NCI-H2196 treated with DMSO at 0.1 percent for 48 hours (cell line): ENCODE measurements around the gene NPAS3.

Source experiments
- DNase-seq: peaks from one replicate; lab custom pipeline; 2025; ENCODE audit not compliant: unreplicated experiment; lab: John Stamatoyannopoulos, UW

The NPAS3 gene

DNA sequence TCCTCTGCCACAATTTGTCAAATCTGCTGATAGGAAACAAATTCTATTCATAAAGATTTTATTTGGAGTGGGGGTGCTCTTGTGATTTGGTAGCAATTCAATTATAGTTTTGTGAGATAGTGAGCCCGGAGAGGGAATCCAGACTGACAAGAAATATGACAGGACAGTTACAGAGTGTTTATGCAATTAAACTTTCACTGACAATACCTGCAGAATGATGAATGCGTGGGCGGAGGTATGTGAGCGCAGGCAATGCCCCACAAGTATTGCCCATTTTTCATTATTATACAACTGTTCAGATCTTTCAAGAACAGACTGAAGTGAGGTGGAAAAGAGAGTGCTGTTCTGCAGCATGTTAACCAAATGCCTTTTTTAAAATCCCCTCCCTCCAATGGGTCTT lies 753.2 kb downstream of the NPAS3 start:
- DNase-seq: no peak

DNA sequence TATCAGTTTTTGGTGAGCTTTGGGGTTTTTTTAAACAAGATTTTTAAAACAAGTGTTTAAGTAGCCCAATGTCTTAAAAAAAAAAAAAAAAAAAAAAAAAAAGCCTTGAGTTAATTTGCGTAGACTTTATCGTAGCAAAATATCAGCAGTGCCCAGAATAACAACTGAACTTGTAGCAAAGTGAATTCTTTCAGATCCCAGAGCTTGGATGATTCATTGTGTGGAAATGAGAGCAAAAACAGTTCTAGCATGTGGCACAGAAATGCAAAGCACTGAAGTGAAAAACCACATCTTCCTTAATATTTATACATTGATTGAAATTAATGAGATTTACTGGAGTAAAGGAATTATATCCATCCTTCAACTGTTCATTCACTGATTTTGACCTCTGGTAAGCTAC lies 754.1 kb downstream of the NPAS3 start:
- DNase-seq: no peak

DNA sequence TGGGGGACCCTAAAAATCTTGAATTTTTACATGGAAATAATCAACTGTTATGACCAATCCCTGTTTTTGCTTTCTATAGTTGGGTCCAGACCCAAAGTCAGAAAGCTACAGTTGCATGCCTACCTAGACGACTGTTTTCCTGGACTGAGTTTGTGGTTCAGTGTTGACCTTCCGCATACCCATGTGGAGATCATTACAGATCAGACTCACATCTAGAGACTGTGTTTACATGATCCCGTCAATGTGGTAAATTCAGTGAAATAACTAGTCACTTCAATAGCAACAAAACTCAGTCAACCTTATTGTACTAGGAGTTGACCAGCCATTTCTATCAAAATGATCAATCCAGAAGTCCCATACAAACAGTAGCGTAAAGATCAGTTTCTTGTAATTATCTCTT lies 754.6 kb downstream of the NPAS3 start:
- DNase-seq: no peak

DNA sequence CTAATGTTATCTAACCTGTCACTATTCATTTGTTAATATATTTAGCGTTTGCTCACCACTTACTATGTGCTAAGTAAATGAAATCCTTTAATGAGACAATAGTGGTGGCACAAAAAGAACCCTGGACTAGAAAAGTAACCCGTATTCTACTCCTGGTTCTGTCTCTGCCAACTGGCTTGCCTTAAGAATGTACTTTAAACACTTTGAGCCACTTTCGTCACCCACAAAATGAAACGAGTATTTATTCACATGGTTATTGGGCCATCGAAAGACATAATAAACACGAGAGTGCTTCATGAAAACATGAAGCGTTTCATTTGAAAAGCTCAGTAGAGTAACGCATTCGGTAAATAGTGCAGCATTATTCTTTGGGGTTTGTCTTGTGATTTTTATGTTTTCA lies 757.5 kb downstream of the NPAS3 start:
- DNase-seq: no peak

DNA sequence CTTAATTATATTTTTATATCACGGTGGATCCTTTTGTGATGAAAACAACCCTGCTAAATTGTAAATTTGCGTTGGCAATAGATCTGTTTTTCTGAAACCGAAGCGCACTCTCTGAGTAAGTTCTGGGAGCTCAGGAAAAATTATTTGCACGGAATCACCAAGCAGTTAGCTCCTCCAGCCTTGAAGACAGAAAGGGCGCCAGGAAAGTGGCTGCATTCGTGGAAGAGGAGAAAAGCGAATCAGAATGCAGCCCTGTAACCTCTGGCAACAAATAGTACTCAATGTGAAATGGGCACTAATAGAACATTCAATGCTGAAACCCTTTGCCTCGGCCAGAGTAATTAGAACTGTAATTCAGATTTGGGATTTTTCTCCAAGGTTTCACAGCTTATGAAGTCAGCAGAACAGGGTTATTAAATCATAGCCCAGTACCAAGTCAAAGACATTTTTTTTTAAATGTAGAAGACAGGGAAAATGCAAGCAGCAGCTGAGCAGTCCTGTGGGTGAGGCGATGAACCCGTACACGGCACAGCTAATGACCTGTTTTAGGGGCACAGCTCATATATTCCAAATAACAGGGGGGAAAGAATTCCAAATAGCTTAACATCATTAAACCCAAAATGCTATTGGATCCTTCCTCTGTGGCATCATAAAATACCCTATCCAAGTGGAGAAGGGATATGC lies 760.8 kb downstream of the NPAS3 start:
- DNase-seq: no peak

DNA sequence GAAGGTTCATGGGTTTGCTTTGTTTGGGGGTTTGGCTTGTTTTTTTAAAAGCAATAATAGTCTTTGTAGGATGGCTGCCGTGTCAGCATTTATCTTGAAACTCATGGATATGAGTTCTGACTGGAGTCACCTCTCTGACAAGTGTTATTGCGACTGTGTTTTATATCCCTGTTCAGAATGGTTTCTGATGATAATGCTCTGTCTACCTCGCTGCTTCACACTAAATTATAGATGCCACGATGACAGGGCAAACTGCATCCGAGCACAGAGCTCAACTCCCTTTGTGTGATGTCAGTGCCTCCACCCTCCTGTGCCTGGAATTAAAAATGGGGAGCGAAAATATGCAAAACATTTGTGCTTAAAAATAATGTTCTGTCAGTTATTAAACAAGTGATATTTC lies 761.4 kb downstream of the NPAS3 start:
- DNase-seq: no peak

DNA sequence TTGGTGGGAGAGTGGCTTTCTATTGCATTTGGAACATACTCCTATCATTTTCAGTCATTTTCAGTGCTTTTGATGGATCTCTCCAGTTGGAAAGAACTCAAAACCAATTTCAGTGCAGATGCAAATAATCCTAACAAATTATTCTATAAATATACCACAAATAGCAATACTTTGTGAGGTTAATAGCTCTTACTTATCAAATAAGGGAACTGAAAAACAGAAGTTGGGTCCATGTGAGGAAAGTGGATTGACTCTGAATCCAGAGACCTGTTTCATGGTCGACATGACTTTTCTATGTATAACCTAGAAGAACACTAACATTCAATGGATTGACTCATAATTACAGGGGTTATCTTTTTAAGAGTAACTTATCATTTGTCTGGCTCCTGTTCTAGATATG lies 763.6 kb downstream of the NPAS3 start:
- DNase-seq: no peak

DNA sequence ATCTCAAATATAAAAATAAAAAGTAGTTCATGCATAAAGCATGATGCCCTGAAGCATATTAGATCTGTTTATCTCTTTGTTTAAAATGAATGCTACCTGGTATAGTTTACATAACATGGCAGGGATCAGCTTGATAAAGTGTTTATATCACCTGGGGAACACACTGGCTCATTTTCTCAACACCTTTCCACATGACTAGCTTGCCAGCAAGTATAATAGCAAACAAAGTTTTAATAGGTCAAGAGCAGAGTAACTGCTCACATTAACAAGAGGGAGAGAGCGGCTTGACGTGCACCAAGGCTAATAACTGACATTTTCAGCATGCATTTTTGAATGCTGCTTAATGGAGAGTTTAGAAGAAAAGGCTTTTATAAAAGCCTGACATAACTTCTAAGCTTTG lies 765.8 kb downstream of the NPAS3 start:
- DNase-seq: no peak

DNA sequence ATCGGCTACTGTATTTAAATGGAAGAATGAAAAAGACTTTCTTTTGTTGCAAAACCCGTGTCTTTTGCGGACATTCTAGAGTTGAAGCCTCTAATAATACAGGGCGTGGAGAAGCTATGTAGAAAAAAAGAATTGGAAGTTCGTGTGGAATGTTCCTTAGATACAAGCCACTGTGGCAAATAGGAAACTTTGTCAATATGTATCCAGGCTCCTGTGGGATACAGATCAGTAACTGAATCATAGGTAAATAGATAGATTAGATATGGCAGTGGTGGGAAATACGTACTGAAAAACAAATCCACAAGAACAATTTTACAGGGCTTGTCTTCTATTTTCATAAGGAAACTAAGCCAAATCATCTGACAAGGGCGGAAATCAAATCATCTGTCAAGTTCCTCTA lies 766.8 kb downstream of the NPAS3 start:
- DNase-seq: no peak

DNA sequence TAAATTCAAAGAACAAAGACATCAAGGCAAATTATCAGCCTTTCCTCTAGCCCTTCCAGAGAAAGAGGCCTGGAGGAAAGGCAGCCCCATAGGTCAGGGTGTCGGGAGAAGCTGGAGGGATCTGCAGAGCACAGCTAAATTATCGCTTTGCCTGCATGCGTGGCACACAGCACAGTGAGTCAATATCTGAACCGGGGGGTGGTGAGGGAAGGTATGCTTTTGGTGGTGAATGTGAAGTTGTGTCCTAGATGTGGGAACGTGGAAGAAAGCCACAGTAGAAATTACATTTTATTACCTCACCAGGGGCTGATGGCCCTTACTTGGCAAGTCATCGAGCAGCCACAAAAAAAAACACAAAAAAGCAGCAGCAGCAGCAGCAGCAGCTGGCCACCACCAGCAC lies 769.0 kb downstream of the NPAS3 start:
- DNase-seq: no peak

DNA sequence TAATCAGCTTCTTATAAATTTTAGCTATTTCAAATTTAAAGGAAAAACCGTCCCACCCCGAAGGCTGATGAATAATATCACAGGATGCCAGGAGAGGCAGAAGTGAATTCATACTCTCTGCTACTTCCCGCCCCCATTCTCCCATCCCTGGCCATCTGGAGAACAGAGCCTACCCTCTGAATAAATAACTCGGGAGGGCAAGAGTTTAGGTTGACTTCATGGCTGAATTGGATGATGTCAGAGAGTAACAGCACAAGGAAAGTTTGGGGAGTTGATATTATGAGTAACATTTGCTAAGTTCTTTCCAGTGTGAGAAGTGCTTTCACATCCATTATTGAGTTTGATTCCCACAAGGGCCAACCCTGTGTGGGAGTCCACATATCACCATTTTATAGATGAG lies 770.6 kb downstream of the NPAS3 start:
- no peak for DNase-seq

DNA sequence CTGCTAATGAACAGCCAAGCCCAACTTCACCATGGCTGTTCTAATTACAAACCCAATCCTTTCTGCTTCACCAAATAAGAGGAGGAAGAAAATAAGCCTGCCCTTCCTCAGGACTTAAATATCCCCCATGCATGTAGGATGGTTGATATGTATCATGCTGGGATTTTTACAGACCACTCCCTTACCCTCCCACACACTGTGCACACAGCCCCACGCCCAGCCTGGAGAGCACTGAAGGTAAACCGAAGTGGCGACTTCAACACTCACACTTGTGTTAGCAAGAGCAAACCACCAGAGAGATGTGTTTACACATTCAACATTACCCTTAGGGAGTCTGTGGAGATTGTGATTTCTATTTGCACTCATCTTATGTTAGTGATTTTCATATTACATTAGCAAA lies 771.0 kb downstream of the NPAS3 start:
- DNase-seq: no peak

DNA sequence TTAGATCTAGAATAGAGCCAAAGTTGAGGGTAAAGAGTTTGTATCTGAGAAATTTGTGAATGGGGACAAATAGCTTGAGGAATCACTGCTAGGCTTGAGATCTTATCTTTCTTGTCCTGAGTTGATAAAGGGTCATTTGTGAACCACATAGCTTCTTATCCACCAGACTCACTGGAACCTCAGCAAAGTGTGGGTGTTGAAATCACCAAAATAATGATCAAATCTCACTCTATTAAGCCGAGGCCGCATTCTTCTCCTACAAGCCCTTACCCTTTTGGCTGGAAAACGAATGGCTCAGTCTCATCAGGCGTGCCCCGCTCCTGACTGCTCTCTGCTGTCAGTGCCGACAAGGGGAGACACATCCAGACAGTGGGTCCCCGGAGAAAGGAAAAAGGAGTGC lies 771.6 kb downstream of the NPAS3 start:
- DNase-seq: no peak

DNA sequence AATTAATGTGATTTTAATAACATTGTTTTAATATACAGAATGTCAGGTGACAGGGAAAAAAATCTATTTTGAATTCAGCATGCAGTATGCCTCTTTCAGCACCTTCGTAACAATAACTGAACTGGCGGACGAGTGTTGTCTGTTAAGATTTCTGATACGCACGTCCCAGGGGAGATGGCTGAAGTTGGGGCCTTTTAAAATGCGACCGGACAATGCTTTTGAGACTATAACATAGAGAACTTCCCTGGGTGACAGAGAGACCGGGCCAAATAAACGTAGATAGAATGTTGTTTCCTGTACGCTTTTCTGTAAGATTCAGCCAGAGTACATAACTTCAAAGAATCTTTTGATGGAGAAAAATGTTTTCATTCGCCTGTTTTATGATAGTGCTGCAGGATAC lies 772.5 kb downstream of the NPAS3 start:
- no peak for DNase-seq

DNA sequence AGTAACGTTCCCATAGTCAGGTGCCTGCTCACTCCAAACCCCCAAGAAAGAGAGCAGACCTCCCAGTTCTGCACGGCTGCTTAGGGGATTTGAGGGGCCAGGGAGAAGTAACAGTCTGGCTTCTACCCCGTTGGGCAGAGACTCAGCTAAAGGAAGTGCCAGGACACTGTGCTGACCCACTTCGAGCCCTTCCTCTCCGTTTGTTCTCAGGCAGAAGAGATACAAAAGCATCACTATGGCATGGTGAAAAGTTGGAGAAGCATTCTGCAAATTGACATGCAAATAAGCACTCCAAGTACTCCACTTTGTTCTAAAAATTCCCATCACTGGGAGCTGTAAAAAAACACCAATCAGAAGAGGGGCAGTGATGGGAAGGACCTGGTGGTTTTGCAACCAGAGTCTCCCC lies 773.1 kb downstream of the NPAS3 start:
- DNase-seq: no peak

DNA sequence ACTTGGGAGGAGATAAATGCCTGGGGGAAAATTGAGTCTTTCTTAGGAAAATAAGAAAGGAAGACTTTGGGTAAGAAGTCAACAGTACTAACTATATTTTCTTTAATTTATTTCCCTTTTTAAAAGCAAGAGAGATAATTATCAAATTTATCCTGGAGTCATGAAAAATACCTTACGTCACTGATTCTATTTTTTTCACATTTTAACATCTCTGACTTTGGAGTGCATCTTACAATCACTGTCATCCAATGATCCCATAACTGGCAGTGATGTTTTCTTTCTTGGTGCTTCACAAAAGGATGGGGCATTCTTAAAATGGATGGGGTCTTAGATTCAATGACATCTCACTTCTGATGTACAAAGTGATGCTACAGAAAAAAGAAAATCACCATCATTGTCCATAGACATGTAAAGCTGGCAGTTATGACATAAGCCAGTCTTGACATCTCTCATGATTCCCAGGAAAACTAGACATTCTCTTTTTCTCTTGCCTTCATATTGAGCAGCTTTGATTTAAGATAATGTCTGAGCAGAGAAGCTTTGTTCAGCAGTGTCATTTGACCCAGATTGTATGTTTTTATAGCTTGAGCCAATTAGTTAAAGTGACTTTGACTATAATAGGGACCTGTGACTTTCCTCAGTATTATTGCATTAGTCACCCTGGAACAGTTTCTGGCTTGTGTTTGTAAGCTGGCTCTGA lies 776.0 kb downstream of the NPAS3 start:
- no peak for DNase-seq

DNA sequence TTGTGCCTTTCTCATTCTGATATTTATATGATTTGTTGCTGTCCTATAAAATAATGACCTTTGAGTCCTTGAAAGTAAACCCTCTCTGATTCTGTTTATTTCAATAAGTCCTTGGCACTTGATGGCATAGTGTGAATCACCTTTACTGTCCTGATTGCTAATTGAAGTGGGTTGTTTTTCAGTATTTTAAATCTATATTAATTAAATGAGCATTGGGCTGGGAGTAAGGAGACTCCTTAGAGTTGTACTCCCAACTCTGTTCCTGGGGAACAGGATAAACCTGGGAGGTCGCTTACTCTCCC lies 776.5 kb downstream of the NPAS3 start:
- no peak for DNase-seq

DNA sequence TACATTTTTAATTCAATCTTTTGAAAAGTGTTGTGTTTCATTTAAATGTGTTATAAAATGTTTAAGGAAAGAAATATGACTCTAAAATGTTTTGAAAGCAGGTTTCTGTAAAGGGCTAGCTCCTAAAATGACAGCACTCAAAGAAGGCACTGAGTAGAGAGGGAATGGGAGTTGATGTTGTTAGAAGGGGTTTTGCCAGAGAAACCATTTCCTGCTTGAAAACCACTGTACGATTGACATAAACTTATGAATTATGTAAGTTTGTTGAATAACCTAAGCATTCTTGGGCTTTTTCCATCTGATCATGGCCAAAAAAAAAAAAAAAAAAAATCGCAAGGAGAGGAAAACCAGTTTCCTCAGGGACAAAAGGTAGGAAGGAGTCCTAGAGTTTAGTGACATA lies 778.2 kb downstream of the NPAS3 start:
- DNase-seq: no peak

DNA sequence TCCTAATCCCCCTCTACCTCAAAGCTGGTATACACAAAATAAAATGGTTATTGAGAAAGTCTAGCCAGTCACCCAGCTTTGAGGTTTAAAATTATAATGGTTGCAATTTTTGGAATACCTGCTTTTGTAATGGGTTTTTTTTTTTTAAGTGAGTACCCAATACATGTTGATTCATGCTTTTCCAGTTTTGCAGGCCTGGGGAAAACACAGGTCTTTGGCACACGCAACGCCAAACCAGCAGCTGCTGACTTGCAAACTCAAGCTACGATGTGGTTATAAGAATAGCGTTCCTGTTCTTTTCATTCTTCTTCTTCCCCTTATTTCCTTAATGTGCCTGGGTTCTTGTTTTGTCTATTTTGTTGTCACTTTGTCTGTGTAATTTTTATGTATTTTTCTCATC lies 779.2 kb downstream of the NPAS3 start:
- no peak for DNase-seq

DNA sequence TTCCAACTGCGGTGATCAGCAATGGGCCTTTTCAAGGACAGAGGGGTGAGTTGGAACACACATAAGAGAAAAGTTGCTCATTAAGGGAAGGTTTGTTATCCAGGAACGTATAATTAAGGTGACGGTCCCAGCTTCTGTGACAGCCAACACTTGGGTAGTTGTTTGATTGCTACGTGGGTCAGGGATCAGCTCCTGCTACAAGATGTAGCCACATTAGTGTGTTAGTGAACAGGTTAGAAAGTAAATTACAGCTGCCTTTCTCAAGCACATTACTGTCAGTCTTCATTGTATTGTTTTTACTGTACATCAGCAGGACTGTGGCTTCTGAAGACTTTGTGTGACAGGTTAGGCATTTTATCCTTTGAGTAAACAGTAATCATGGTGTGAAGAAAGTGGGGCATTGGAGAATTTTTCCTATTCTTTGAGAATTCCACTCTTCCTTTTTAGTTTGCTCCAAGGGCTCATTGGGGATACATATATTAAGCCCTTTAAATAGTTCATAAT lies 781.7 kb downstream of the NPAS3 start:
- no peak for DNase-seq

DNA sequence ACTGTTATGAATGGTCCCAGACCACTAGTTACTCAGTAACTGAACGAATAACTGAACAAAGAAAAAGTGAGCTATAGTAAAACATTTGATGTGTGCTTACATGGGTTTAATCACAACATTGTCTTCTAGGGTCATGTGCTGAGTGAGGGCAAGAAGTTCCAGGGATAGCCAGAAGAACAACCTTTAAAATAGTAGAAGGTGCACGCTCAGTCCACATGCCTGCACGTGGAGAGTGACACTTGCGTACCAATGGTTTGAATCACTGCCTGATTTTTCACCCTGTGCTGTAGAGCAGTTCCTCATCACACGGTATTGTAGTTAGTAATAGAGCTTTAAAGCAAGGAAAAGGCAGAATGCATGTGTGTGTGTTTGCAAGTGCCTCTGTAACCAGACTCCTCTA lies 788.0 kb downstream of the NPAS3 start:
- no peak for DNase-seq

DNA sequence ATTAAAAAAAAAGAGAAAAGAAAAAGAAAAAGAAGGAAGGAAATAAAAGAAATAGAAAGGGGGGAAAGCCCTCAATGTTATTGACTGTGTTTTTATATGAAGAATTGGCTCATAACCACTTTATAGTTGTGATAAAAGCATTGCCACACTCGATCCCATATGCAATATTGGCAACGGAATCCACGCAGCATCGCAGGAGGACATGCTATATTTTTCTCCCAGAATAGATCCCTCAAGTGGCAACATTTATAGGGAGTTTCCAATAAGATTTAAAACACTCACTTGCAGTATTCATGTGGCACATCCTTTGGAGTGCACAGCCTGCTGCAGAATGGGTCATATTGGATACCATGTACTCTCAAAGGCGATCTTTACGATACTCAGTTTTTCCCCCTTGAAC lies 788.9 kb downstream of the NPAS3 start:
- no peak for DNase-seq

DNA sequence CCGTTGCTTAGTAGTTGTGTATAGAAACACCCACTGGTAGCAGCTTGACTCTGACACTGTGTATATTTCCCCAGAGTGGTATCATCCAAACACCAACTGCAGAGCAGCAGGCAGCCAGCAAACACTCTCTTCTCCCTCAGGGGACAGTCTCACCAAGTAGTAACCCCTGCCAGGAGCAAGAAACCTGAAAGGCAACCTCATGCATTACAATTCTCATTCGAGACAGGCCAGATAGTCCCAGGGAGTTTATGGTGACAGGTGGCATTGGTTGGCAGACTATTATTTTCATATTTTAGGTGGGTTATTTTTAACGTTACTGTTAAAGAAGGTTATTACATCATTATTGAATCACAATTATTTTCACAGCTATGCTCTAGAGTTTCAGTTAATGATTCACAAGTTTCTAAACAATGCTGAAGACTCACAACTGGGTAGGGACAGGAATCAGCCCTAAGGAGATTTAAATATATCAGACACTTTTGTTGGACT lies 789.4 kb downstream of the NPAS3 start:
- DNase-seq: no peak
